Large intestine (tissue), 12 donors: ENCODE data around the gene ANXA1. TPM values are rescaled to one million over a fixed set of nuclear protein-coding genes. Genes with fewer than 3 reads are reported as not detected.
"Not testable (repeated sequence)": the region's sequence is repeated elsewhere in the genome, so short reads cannot be mapped to it uniquely, and the experiment has no call there.

ENCODE experiments used
- DNase-seq, 2 donors: peaks; one replicate each; pipeline versions ENCODE4 v3.0.0 to v3.0.0-alpha.2; 2013
- H3K27ac ChIP-seq: one replicate; pipeline ENCODE4 v1.5.1; 2013; ENCODE audit warnings: low read length
- H3K27me3 ChIP-seq: 2 replicates; pipeline ENCODE4 v1.6.1; 2013; ENCODE audit warnings: low read length; ENCODE audit not compliant: control insufficient read depth, insufficient read depth
- H3K36me3 ChIP-seq: 2 replicates; pipeline ENCODE4 v1.6.1; 2013; ENCODE audit warnings: low read length; ENCODE audit not compliant: control insufficient read depth, insufficient read depth
- H3K4me1 ChIP-seq: one replicate; pipeline ENCODE4 v1.6.1; 2013; ENCODE audit warnings: low read length; ENCODE audit not compliant: control insufficient read depth, insufficient read depth
- H3K4me3 ChIP-seq: one replicate; pipeline ENCODE4 v1.5.1; 2013; ENCODE audit warnings: low read length
- H3K9me3 ChIP-seq: one replicate; pipeline ENCODE4 v1.6.1; 2013; ENCODE audit warnings: mild to moderate bottlenecking, low read depth, low read length, moderate library complexity; ENCODE audit not compliant: control insufficient read depth
- WGBS: methylation state at CpG from one replicate; pipeline ENCODE4 v1.1.5; 2013; ENCODE audit warnings: low lambda C conversion rate; ENCODE audit not compliant: insufficient coverage; 5-methylcytosine and 5-hydroxymethylcytosine counted together
- long read RNA-seq, 11 donors: transcript quantifications; one replicate each; lab custom pipeline, GENCODE V29; 2026
- polyA plus RNA-seq: library from polyadenylated mRNA; unstranded; fragments of 120-200 nt; gene quantifications from one replicate; pipeline ENCODE4 v1.2.1, GENCODE V29; 2013

ANXA1 gene, protein sequence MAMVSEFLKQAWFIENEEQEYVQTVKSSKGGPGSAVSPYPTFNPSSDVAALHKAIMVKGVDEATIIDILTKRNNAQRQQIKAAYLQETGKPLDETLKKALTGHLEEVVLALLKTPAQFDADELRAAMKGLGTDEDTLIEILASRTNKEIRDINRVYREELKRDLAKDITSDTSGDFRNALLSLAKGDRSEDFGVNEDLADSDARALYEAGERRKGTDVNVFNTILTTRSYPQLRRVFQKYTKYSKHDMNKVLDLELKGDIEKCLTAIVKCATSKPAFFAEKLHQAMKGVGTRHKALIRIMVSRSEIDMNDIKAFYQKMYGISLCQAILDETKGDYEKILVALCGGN
- 79.3 TPM for polyA plus RNA-seq
- long read RNA-seq, donor 1, transcript ANXA1-201 (13 exons, 1,509 nt) = major isoform, 7 of 8 reads
- long read RNA-seq, donor 1, partial matches to known transcripts = 0 of 8 reads
- long read RNA-seq, donor 1, other reads (novel, unspliced or antisense) = 0 of 8 reads
- long read RNA-seq, donor 2, transcript ANXA1-201 (13 exons, 1,509 nt) = major isoform, 18 of 19 reads
- long read RNA-seq, donor 2, partial matches to known transcripts = 0 of 19 reads
- long read RNA-seq, donor 2, other reads (novel, unspliced or antisense) = 0 of 19 reads
- long read RNA-seq, donor 3 = 0 reads
- long read RNA-seq, donor 4, partial matches to known transcripts = 0 of 1 reads
- long read RNA-seq, donor 4, other reads (novel, unspliced or antisense) = 0 of 1 reads
- long read RNA-seq, donor 5, transcript ANXA1-201 (13 exons, 1,509 nt) = major isoform, 12 of 13 reads
- long read RNA-seq, donor 5, partial matches to known transcripts = 0 of 13 reads
- long read RNA-seq, donor 5, other reads (novel, unspliced or antisense) = 0 of 13 reads
- long read RNA-seq, donor 6, transcript ANXA1-201 (13 exons, 1,509 nt) = major isoform, 8 of 10 reads
- long read RNA-seq, donor 6, partial matches to known transcripts = 0 of 10 reads
- long read RNA-seq, donor 6, other reads (novel, unspliced or antisense) = 0 of 10 reads
- long read RNA-seq, donor 7, transcript ANXA1-201 (13 exons, 1,509 nt) = major isoform, 12 of 12 reads
- long read RNA-seq, donor 7, partial matches to known transcripts = 0 of 12 reads
- long read RNA-seq, donor 7, other reads (novel, unspliced or antisense) = 0 of 12 reads
- long read RNA-seq, donor 8, transcript ANXA1-201 (13 exons, 1,509 nt) = major isoform, 29 of 34 reads
- long read RNA-seq, donor 8, partial matches to known transcripts = 0 of 34 reads
- long read RNA-seq, donor 8, other reads (novel, unspliced or antisense) = 0 of 34 reads
- long read RNA-seq, donor 9, transcript ANXA1-201 (13 exons, 1,509 nt) = major isoform, 16 of 18 reads
- long read RNA-seq, donor 9, partial matches to known transcripts = 0 of 18 reads
- long read RNA-seq, donor 9, other reads (novel, unspliced or antisense) = 0 of 18 reads
- long read RNA-seq, donor 10, transcript ANXA1-201 (13 exons, 1,509 nt) = major isoform, 10 of 10 reads
- long read RNA-seq, donor 10, partial matches to known transcripts = 0 of 10 reads
- long read RNA-seq, donor 10, other reads (novel, unspliced or antisense) = 0 of 10 reads
- long read RNA-seq, donor 11, transcript ANXA1-201 (13 exons, 1,509 nt) = major isoform, 10 of 12 reads
- long read RNA-seq, donor 11, partial matches to known transcripts = 0 of 12 reads
- long read RNA-seq, donor 11, other reads (novel, unspliced or antisense) = 0 of 12 reads

DNA sequence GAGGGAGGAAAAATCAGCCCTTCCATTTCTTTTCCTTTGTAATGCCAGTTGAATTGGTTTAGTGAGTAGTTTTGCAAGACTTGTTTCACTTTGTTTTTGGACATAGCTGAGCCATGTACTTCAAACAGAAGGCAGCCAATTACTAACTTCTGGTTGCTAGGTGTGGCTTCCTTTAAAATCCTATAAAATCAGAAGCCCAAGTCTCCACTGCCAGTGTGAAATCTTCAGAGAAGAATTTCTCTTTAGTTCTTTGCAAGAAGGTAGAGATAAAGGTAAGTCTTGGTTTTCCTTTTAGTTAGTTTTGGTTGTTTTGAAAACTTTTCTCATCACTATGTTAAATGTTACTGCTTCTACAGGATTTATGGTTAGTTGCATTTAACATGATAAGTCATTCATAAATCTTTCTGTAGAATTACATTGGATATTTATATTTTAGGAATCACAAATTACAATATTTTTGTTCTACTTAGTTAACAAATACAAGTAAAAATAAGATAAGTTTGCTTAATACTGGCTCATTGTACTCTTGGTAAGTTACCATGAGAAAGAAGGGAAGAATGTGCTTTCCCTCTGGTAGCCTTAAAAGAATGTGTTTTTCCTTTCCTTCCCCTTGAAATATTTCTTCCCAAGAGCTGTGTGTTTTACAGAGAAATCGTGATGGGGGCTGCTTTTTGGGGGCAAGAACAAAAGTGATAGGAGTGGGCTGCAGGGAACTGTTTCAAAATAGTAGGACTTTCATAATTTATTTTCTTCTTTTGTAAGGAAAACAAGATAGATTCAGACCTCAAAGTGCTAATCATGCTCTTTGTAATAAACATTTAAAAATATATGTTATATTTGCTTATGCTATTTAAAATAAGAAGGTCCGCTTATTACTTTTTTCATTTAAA lies at the start of gene ANXA1:
Gene ANXA1, plus strand, starts transcription at position 213 of the 890 bp plus-strand sequence. CDS start 6,671 bp downstream, outside the sequence.
- no peaks in the 10 kb centered on the region for H3K4me1 ChIP-seq
- 44% methylated on average over 2 of the region's 2 CpGs for WGBS
- H3K4me3 ChIP-seq = no peak within 1 kb of the TSS
- no peaks in the 10 kb centered on the region for H3K27me3 ChIP-seq
- no peaks in the 10 kb centered on the region for H3K36me3 ChIP-seq
- no peaks in the 10 kb centered on the region for H3K9me3 ChIP-seq
- H3K27ac ChIP-seq = peak within 1 kb of the TSS; percentile 31
- no peak for DNase-seq

DNA sequence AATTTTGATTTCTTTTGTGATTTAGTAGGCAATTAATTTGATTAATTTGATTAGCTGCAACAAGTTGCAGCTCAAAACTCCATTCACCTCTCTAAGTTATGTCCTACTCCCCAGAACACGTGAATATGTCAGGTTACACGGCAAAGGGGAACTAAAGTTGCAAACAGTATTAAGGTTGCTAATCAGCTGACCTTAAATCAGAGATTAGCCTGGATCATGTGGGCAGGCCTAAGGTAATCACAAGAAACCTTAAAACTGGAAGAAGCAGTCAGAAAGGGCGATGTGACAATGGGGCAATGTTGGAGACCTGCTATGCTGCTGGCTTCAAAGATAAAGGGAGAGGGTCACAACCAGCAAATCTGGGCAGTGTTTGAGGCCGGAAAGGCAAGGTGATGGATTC lies 47.3 kb upstream of the ANXA1 start:
- no peak overlapping the region for H3K27ac ChIP-seq
- no peak overlapping the region for H3K4me3 ChIP-seq

DNA sequence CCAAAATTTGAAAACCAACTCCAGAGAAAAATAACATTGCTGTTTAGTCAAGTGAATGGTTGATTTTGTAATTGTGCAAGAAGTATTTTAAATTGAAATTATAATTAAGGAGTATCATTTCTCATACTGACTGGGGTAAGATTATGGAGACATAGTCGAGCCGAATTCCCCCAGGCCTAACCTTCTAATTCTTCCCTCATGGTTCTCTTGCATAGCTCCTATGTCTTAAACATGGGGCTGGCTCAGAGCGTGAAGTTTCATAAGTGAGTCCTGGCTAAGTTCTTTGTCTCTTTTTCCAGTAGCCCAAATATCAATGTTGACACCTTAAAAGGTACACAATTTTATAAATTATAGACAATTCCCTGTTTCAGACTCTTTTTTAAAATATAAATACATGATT lies 46.7 kb upstream of the ANXA1 start:
- H3K4me3 ChIP-seq = no peak overlapping the region
- H3K27me3 ChIP-seq = no peaks in the 10 kb centered on the region
- H3K36me3 ChIP-seq = no peaks in the 10 kb centered on the region
- no CpG with 5 or more reads among the region's 3 CpGs for WGBS
- DNase-seq = no peak
- no peak overlapping the region for H3K27ac ChIP-seq
- H3K9me3 ChIP-seq = no peaks in the 10 kb centered on the region
- no peaks in the 10 kb centered on the region for H3K4me1 ChIP-seq

More for the DNA sequence above, 47.3 kb upstream of the ANXA1 start:
- H3K27me3 ChIP-seq = no peaks in the 10 kb centered on the region
- DNase-seq = no peak
- no peaks in the 10 kb centered on the region for H3K36me3 ChIP-seq
- WGBS = no CpG with 5 or more reads among the region's 4 CpGs
- H3K9me3 ChIP-seq = no peaks in the 10 kb centered on the region
- H3K4me1 ChIP-seq = no peaks in the 10 kb centered on the region

DNA sequence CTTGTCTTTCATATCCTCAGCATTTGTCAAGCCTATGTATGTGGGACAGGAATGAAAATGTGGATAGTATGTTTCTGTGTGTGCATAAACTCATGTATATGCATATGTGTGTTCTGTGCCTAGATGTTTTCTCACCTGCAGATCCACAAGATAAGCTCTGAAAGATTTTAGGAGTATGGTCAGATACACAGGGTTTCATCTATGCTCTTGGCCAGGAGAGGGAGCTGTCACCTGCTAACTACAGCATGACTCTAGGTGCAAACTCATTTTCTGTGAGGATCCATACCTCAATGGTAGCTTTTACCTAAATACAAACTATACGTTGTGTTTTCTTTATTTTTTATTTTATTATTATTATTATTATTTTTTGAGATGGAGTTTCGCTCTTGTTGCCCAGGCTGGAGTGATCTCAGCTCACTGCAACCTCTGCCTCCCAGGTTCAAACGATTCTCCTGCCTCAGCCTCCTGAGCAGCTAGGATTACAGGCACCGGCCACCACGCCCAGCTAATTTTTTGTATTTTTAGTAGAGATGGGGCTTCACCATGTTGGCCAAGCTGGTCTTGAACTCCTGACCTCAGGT lies 44.1 kb upstream of the ANXA1 start:
- WGBS = 67% methylated on average over 1 of the region's 5 CpGs
- H3K27me3 ChIP-seq, H3K4me3 ChIP-seq, H3K9me3 ChIP-seq, H3K4me1 ChIP-seq, H3K36me3 ChIP-seq, H3K27ac ChIP-seq: not testable (repeated sequence)
- DNase-seq = peak; percentile 9 to 22

DNA sequence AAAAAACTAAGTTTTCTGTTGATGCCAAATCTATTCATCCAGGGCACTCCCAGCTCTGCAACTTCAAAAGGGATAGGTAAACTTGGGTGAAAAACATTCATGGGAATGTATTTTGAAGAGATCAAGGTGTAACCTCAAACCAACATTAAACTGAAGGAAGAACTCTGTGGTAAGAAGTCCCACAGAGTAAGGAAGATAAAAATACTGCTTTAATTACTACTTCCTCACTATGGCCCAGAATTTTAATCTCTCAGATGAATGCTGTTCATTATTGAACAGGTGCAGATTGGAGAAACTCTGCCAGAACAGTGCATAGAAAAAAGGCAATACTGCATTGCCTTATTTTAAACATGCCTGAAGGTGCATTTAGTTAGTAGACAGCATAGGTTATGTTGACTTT lies 37.6 kb upstream of the ANXA1 start:
- no peak for DNase-seq
- Histone ChIP-seq H3K27ac (no peak overlapping the region), H3K27me3 (no peaks in the 10 kb centered on the region), H3K4me1 (no peaks in the 10 kb centered on the region), H3K9me3 (no peaks in the 10 kb centered on the region), H3K36me3 (no peaks in the 10 kb centered on the region), H3K4me3 (no peak overlapping the region)

DNA sequence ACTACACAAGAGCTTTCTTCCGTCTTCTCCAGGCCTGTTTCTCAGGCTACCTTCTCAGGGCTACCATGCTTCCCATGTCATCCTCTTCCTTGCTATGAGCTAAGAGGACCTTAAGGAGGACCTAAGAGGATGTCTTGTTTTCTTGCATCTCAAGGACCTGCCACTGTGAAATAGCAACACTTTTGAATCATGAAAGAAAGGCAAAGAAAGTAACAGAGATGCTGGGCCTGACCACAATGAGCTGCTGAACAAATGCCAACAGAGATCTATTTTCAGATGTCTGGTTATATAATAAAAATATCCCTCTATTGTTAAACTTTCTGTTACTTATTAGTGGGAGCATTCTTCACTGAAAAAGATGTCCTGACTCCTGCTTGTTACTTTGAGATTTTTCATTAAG lies 36.7 kb upstream of the ANXA1 start:
- no CpG with 5 or more reads among the region's 1 CpG for WGBS
- DNase-seq = no peak

DNA sequence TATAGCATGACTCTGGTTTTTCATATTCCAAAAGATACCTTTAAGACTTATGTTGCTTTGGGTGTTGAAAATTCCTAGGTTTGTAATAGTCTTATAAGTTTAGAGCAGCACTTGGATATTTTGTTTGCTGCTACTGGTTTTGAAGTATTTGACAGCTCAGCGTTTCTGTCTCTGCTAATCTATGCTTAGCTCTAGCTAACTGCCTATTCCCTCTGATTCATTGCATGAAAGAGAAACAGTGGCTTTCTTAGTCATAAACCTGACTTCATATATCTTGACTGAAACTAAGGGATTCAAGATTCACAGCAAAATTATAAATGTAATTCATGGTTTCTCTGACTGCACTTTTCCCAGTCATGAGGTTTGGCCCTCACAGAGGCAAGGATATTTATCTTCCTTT lies 35.6 kb upstream of the ANXA1 start:
- Histone ChIP-seq H3K27me3 (no peaks in the 10 kb centered on the region), H3K9me3 (no peaks in the 10 kb centered on the region), H3K36me3 (no peaks in the 10 kb centered on the region), H3K27ac (peak overlapping the region; percentile 43), H3K4me3 (no peak overlapping the region), H3K4me1 (no peaks in the 10 kb centered on the region)
- WGBS = no CpG with 5 or more reads among the region's 1 CpG
- peak; percentile 26 to 29 for DNase-seq

More for the DNA sequence above, 36.7 kb upstream of the ANXA1 start:
- Histone ChIP-seq H3K4me3 (no peak overlapping the region), H3K4me1 (no peaks in the 10 kb centered on the region), H3K36me3 (no peaks in the 10 kb centered on the region), H3K9me3 (no peaks in the 10 kb centered on the region), H3K27me3 (no peaks in the 10 kb centered on the region), H3K27ac (no peak overlapping the region)

DNA sequence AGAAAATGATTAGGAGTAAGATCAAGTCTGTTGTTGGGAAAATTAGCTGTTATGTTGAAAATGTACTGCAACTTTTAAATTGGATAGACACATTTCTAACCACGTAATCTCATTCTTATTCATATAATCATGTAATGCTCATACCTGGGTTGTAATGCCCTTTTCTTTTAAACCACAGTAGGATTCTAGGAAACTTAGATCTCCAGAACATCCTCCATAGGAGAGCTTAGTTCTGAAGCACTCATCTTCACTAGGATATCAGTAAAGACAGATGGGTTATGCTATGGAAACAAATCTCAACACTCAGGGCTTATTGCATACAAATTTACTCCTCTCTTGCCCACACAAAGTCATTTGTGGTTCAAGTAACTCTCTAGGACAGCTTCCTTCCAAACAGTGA lies 34.8 kb upstream of the ANXA1 start:
- H3K27me3 ChIP-seq = no peaks in the 10 kb centered on the region
- no peaks in the 10 kb centered on the region for H3K4me1 ChIP-seq
- WGBS = 100% methylated on average over 1 of the region's 1 CpG
- no peaks in the 10 kb centered on the region for H3K9me3 ChIP-seq
- no peak for DNase-seq
- no peak overlapping the region for H3K27ac ChIP-seq
- H3K36me3 ChIP-seq = no peaks in the 10 kb centered on the region
- H3K4me3 ChIP-seq = no peak overlapping the region

DNA sequence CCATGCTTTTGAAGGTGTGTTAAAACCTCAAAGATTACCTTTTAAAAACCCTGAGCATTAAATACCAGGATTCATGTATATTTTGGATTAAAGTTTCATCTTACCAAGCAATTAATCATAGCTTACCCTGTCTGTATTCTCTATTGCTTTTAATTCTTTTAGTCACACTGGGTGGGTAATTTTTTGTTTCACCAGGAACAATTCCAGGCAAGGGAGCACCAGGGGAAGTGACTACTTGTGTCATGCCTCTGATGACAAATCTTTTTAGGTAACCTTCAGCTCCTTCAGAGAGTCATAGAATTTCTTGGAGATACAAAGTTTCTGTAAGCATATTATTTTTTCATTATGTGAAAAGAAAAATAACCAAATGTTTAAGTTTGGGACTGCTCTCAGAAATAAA lies 33.4 kb upstream of the ANXA1 start:
- DNase-seq = no peak
- H3K36me3 ChIP-seq = no peaks in the 10 kb centered on the region

More for the DNA sequence above, 33.4 kb upstream of the ANXA1 start:
- no peaks in the 10 kb centered on the region for H3K27me3 ChIP-seq
- no peak overlapping the region for H3K27ac ChIP-seq
- no peak overlapping the region for H3K4me3 ChIP-seq
- no peaks in the 10 kb centered on the region for H3K9me3 ChIP-seq
- no peaks in the 10 kb centered on the region for H3K4me1 ChIP-seq
